Astrocyte (in vitro differentiated cells and primary cell): Measurements from ENCODE around the gene FHOD1. TPM values are rescaled to one million over a fixed set of nuclear protein-coding genes. Genes with fewer than 3 reads are reported as not detected.
A peak's percentile ranks its signal among the peaks of the same experiment; 100 is the strongest.

Experiments used
- DNase-seq: peaks from one replicate; pipeline ENCODE4 v3.0.0-alpha.2; 2010; ENCODE audit warnings: low read depth
- FAIRE-seq: peaks from 2 replicates; lab custom pipeline; 2011; peaks lifted over from hg19 to GRCh38; lab: Jason Lieb, UNC
- H2AFZ ChIP-seq: 2 replicates; pipeline ENCODE4 v1.6.0; 2012; ENCODE audit warnings: low read depth, low read length, inconsistent platforms
- H3K27ac ChIP-seq: 2 replicates; pipeline ENCODE4 v1.5.1; 2011; ENCODE audit warnings: low read depth, low read length, inconsistent platforms
- H3K27me3 ChIP-seq: 2 replicates; pipeline ENCODE4 v1.6.0; 2011; ENCODE audit warnings: low read length, inconsistent platforms; ENCODE audit not compliant: insufficient read depth
- H3K36me3 ChIP-seq: 2 replicates; pipeline ENCODE4 v1.5.1; 2011; ENCODE audit warnings: low read length, inconsistent platforms; ENCODE audit not compliant: insufficient read depth
- H3K4me1 ChIP-seq: 2 replicates; pipeline ENCODE4 v1.5.1; 2011; ENCODE audit warnings: low read length, inconsistent platforms; ENCODE audit not compliant: insufficient read depth
- H3K4me2 ChIP-seq: 2 replicates; pipeline ENCODE4 v1.6.0; 2012; ENCODE audit warnings: low read length, inconsistent platforms
- H3K4me3 ChIP-seq: 2 replicates; pipeline ENCODE4 v1.5.1; 2011; ENCODE audit warnings: low read depth, mild to moderate bottlenecking, low read length, inconsistent platforms; ENCODE audit not compliant: insufficient read depth
- H3K79me2 ChIP-seq: 2 replicates; pipeline ENCODE4 v1.6.0; 2012; ENCODE audit warnings: mild to moderate bottlenecking, low read length, inconsistent platforms; ENCODE audit not compliant: insufficient read depth
- H3K9ac ChIP-seq: 2 replicates; pipeline ENCODE4 v1.6.0; 2012; ENCODE audit warnings: mild to moderate bottlenecking, low read length, inconsistent platforms
- H3K9me3 ChIP-seq: 2 replicates; pipeline ENCODE4 v1.5.1; 2012; ENCODE audit warnings: low read depth, mild to moderate bottlenecking, low read length, inconsistent platforms; ENCODE audit not compliant: insufficient read depth
- H4K20me1 ChIP-seq: 2 replicates; pipeline ENCODE4 v1.6.0; 2012; ENCODE audit warnings: low read length, inconsistent platforms; ENCODE audit not compliant: insufficient read depth
- H3K27ac Mint-ChIP-seq: one replicate; pipeline ENCODE4 v1.8.0; 2021; ENCODE audit warnings: mild to moderate bottlenecking, mixed read lengths; ENCODE audit not compliant: unreplicated experiment
- H3K27me3 Mint-ChIP-seq: one replicate; pipeline ENCODE4 v1.8.0; 2021; ENCODE audit warnings: low read depth, mixed read lengths; ENCODE audit not compliant: unreplicated experiment
- H3K36me3 Mint-ChIP-seq: one replicate; pipeline ENCODE4 v1.8.0; 2021; ENCODE audit warnings: low read depth, mixed read lengths; ENCODE audit not compliant: unreplicated experiment
- H3K4me1 Mint-ChIP-seq: one replicate; pipeline ENCODE4 v1.8.0; 2021; ENCODE audit warnings: low read depth, mixed read lengths; ENCODE audit not compliant: unreplicated experiment
- H3K4me3 Mint-ChIP-seq: one replicate; pipeline ENCODE4 v1.8.0; 2021; ENCODE audit warnings: mild to moderate bottlenecking, moderate library complexity, mixed read lengths; ENCODE audit not compliant: unreplicated experiment
- H3K9me3 Mint-ChIP-seq: one replicate; pipeline ENCODE4 v1.8.0; 2021; ENCODE audit warnings: mild to moderate bottlenecking, mixed read lengths; ENCODE audit not compliant: unreplicated experiment
- CTCF ChIP-seq: IDR thresholded peaks from 2 replicates; pipeline ENCODE4 v1.5.1; 2011; ENCODE audit warnings: low read depth, mild to moderate bottlenecking, inconsistent platforms, low read length, moderate library complexity; ENCODE audit not compliant: insufficient read depth
- EZH2 ChIP-seq: IDR thresholded peaks from 2 replicates; pipeline ENCODE4 v1.6.1; 2012; ENCODE audit warnings: mild to moderate bottlenecking, low read length, inconsistent platforms; ENCODE audit not compliant: insufficient read depth
- total RNA-seq: library from RNA; stranded (reverse); gene quantifications from 2 replicates; pipeline ENCODE4 v1.2.1, GENCODE V29; 2021

Gene FHOD1
- total RNA-seq, 1 donor from 2014 or later: 38.1 TPM

- H3K9me3 Mint-ChIP-seq: no peaks in the 10 kb centered on the region
- peak overlapping the region; percentile 64 for H3K27ac Mint-ChIP-seq
- no peak for FAIRE-seq
These were observed 54.4 kb downstream of the FHOD1 start for GRCh38 chr16:67192781-67193361.

GRCh38 chr16:67191995-67192681 lies 55.1 kb downstream of the FHOD1 start, which contains the start of gene E2F4:
Gene E2F4 (plus strand): TSS chr16:67192155. CDS start chr16:67192228, 73 bp downstream.
- H3K27ac ChIP-seq: peak within 1 kb of the TSS; percentile 53
- Mint-ChIP-seq H3K36me3 (peaks cover 22% of the 10 kb centered on the region), H3K4me3 (peak within 1 kb of the TSS; percentile 93), H3K27ac (peak within 1 kb of the TSS; percentile 66), H3K27me3 (no peaks in the 10 kb centered on the region), H3K4me1 (peaks cover 17% of the 10 kb centered on the region), H3K9me3 (no peaks in the 10 kb centered on the region)
- peak; percentile 85 for DNase-seq
- peaks cover 15% of the 10 kb centered on the region for H3K4me1 ChIP-seq
- H3K36me3 ChIP-seq: peaks cover 30% of the 10 kb centered on the region
- peak within 1 kb of the TSS; percentile 95 for H3K4me2 ChIP-seq
- peak within 1 kb of the TSS; percentile 74 for H2AFZ ChIP-seq
- peak within 1 kb of the TSS; percentile 89 for H3K4me3 ChIP-seq
- no peaks in the 10 kb centered on the region for H3K9me3 ChIP-seq
- no peak for FAIRE-seq
- peak within 1 kb of the TSS; percentile 93 for H3K9ac ChIP-seq
- peaks cover 40% of the 10 kb centered on the region for H3K79me2 ChIP-seq
- no peak for TF ChIP-seq CTCF
- no peak for TF ChIP-seq EZH2
- H4K20me1 ChIP-seq: peaks cover 45% of the 10 kb centered on the region
- H3K27me3 ChIP-seq: no peaks in the 10 kb centered on the region

More at GRCh38 chr16:67192781-67193361, 54.4 kb downstream of the FHOD1 start:
- peak overlapping the region; percentile 53 for H3K27ac ChIP-seq
- no peak for DNase-seq
- no peak for TF ChIP-seq EZH2
- TF ChIP-seq CTCF: no peak
- peak overlapping the region; percentile 95 for H3K4me2 ChIP-seq
- no peak overlapping the region for H2AFZ ChIP-seq
- Mint-ChIP-seq H3K4me3 (peak overlapping the region; percentile 93), H3K27me3 (no peaks in the 10 kb centered on the region), H3K36me3 (peaks cover 22% of the 10 kb centered on the region), H3K4me1 (peaks cover 17% of the 10 kb centered on the region)
- peak overlapping the region; percentile 89 for H3K4me3 ChIP-seq
- H3K27me3 ChIP-seq: no peaks in the 10 kb centered on the region
- H3K9me3 ChIP-seq: no peaks in the 10 kb centered on the region
- H3K9ac ChIP-seq: peak overlapping the region; percentile 93
- H3K4me1 ChIP-seq: peaks cover 15% of the 10 kb centered on the region
- H3K36me3 ChIP-seq: peaks cover 35% of the 10 kb centered on the region
- peaks cover 40% of the 10 kb centered on the region for H3K79me2 ChIP-seq
- peaks cover 52% of the 10 kb centered on the region for H4K20me1 ChIP-seq
